Endodermal cell (in vitro differentiated cells): ENCODE measurements around the gene CACNA2D1. TPM values are rescaled to one million over a fixed set of nuclear protein-coding genes. Genes with fewer than 3 reads are reported as not detected.

ENCODE experiments used
- DNase-seq: peaks from one replicate; pipeline ENCODE4 v3.0.0-alpha.2; 2017
- H3K27ac ChIP-seq: 2 replicates; pipeline ENCODE4 v1.5.1; 2013; ENCODE audit warnings: mild to moderate bottlenecking, low read depth, low read length, moderate library complexity
- H3K27me3 ChIP-seq: 2 replicates; pipeline ENCODE4 v1.6.1; 2013; ENCODE audit warnings: mild to moderate bottlenecking, low read length, moderate library complexity; ENCODE audit not compliant: insufficient read depth, control insufficient read depth, poor library complexity, severe bottlenecking
- H3K36me3 ChIP-seq: 2 replicates; pipeline ENCODE4 v1.7.0; 2013; ENCODE audit warnings: mild to moderate bottlenecking, low read length, moderate library complexity; ENCODE audit not compliant: control insufficient read depth, insufficient read depth
- H3K4me1 ChIP-seq: one replicate; pipeline ENCODE4 v1.7.0; 2013; ENCODE audit warnings: low read length; ENCODE audit not compliant: control insufficient read depth, insufficient read depth
- H3K4me3 ChIP-seq: 2 replicates; pipeline ENCODE4 v1.5.1; 2013; ENCODE audit warnings: mild to moderate bottlenecking, low read length, moderate library complexity
- H3K9ac ChIP-seq: 2 replicates; pipeline ENCODE4 v1.6.1; 2013; ENCODE audit warnings: mild to moderate bottlenecking, low read length, moderate library complexity; ENCODE audit not compliant: poor library complexity, severe bottlenecking; ENCODE audit errors: extremely low read depth
- H3K9me3 ChIP-seq: 2 replicates; pipeline ENCODE4 v1.6.1; 2013; ENCODE audit warnings: mild to moderate bottlenecking, low read length, moderate library complexity; ENCODE audit not compliant: control insufficient read depth
- H3K27ac Mint-ChIP-seq: 2 replicates; pipeline ENCODE4 v1.8.0; 2020; ENCODE audit warnings: mixed read lengths
- H3K27me3 Mint-ChIP-seq: 2 replicates; pipeline ENCODE4 v1.8.0; 2021; ENCODE audit warnings: mild to moderate bottlenecking, mixed read lengths; ENCODE audit not compliant: insufficient read depth
- H3K36me3 Mint-ChIP-seq: 2 replicates; pipeline ENCODE4 v1.8.0; 2020; ENCODE audit warnings: low read depth, mixed read lengths
- H3K4me1 Mint-ChIP-seq: 2 replicates; pipeline ENCODE4 v1.8.0; 2020; ENCODE audit warnings: mixed read lengths
- H3K4me3 Mint-ChIP-seq: 2 replicates; pipeline ENCODE4 v1.8.0; 2020; ENCODE audit warnings: mild to moderate bottlenecking, moderate library complexity, mixed read lengths
- H3K9me3 Mint-ChIP-seq: 2 replicates; pipeline ENCODE4 v1.8.0; 2020; ENCODE audit warnings: mild to moderate bottlenecking, mixed read lengths
- CTCF ChIP-seq: fragments of 200-600 bp; sonication (generic); conservative IDR thresholded peaks from 2 replicates; pipeline ENCODE4 v1.5.0; 2021; ENCODE audit warnings: antibody characterized with exemption, mild to moderate bottlenecking
- WGBS, 2 experiments: methylation state at CpG; one replicate each; pipeline versions ENCODE4 v1.1.5 to v1.1.7; 2013; ENCODE audit warnings: missing lambda C conversion rate in 2 of 2, mixed read lengths in 1 of 2; ENCODE audit not compliant: insufficient coverage in 1 of 2, insufficient read length in 1 of 2; 5-methylcytosine and 5-hydroxymethylcytosine counted together
- total RNA-seq, 2 donors: library from RNA; stranded (reverse); fragmentation: NEBNext Ultra II Directional in 1 of 2; extraction: Animal tissue kit (Norgen Biotek cat#: 25700) in 1 of 2; gene quantifications; 2 replicates in 1 of 2; 3 replicates in 1 of 2; pipeline ENCODE4 v1.2.1, GENCODE V29; 2021

CACNA2D1 gene
- total RNA-seq, 2 donors from 2014 or later, result 16.9 to 26.8 TPM

GRCh38 chr7:82021713-82022112, 421.9 kb downstream of the CACNA2D1 start:
- no peaks in the 10 kb centered on the region for H3K4me1 ChIP-seq
- H3K36me3 ChIP-seq, result no peaks in the 10 kb centered on the region
- H3K27me3 ChIP-seq, result no peaks in the 10 kb centered on the region
- TF ChIP-seq CTCF, result no peak
- no peaks in the 10 kb centered on the region for H3K9me3 ChIP-seq
- H3K4me3 ChIP-seq, result no peak overlapping the region
- DNase-seq, result no peak
- no peaks in the 10 kb centered on the region for H3K27me3 Mint-ChIP-seq
- no peak overlapping the region for H3K9ac ChIP-seq
- H3K4me3 Mint-ChIP-seq, result no peak overlapping the region
- no peaks in the 10 kb centered on the region for H3K9me3 Mint-ChIP-seq
- peaks cover 8% of the 10 kb centered on the region for H3K4me1 Mint-ChIP-seq
- H3K27ac ChIP-seq, result no peak overlapping the region
- no peaks in the 10 kb centered on the region for H3K36me3 Mint-ChIP-seq
- no peak overlapping the region for H3K27ac Mint-ChIP-seq

- 80 to 100% methylated on average over 1 of the region's 2 CpGs for WGBS, 2 experiments
- no peak overlapping the region for H3K4me3 Mint-ChIP-seq
- no peak overlapping the region for H3K4me3 ChIP-seq
- H3K4me1 ChIP-seq, result no peaks in the 10 kb centered on the region
- no peak for DNase-seq
- no peaks in the 10 kb centered on the region for H3K9me3 Mint-ChIP-seq
- H3K27ac ChIP-seq, result no peak overlapping the region
- H3K27me3 Mint-ChIP-seq, result no peaks in the 10 kb centered on the region
- H3K4me1 Mint-ChIP-seq, result peaks cover 8% of the 10 kb centered on the region
- no peak overlapping the region for H3K27ac Mint-ChIP-seq
- no peaks in the 10 kb centered on the region for H3K27me3 ChIP-seq
- TF ChIP-seq CTCF, result no peak
- H3K9me3 ChIP-seq, result no peaks in the 10 kb centered on the region
- no peak overlapping the region for H3K9ac ChIP-seq
- H3K36me3 Mint-ChIP-seq, result no peaks in the 10 kb centered on the region
- H3K36me3 ChIP-seq, result no peaks in the 10 kb centered on the region
These were observed 422.5 kb downstream of the CACNA2D1 start for GRCh38 chr7:82021036-82021435.

- H3K9ac ChIP-seq, result no peak overlapping the region
- H3K27me3 ChIP-seq, result no peaks in the 10 kb centered on the region
- no peak overlapping the region for H3K4me3 Mint-ChIP-seq
- no peak overlapping the region for H3K4me3 ChIP-seq
- H3K4me1 Mint-ChIP-seq, result peaks cover 8% of the 10 kb centered on the region
- H3K36me3 ChIP-seq, result no peaks in the 10 kb centered on the region
- H3K27ac Mint-ChIP-seq, result no peak overlapping the region
- 92 to 100% methylated on average over 2 to 3 of the region's 3 CpGs for WGBS, 2 experiments
- H3K9me3 Mint-ChIP-seq, result no peaks in the 10 kb centered on the region
- TF ChIP-seq CTCF, result no peak
- no peak for DNase-seq
- no peaks in the 10 kb centered on the region for H3K36me3 Mint-ChIP-seq
- H3K27ac ChIP-seq, result no peak overlapping the region
- H3K4me1 ChIP-seq, result no peaks in the 10 kb centered on the region
- no peaks in the 10 kb centered on the region for H3K27me3 Mint-ChIP-seq
- no peaks in the 10 kb centered on the region for H3K9me3 ChIP-seq
These were observed 423.8 kb downstream of the CACNA2D1 start for GRCh38 chr7:82019551-82020475.
